Ovary (tissue), 3 donors: ENCODE measurements around the gene NPW.

Experiments
- POLR2A ChIP-seq: fragments of 450-650 bp; IDR thresholded peaks from one replicate; pipeline ENCODE4 v1.6.1; 2017; ENCODE audit warnings: antibody characterized with exemption, mild to moderate bottlenecking, moderate library complexity
- TF ChIP-seq, protein P1 (sequence below), 3 donors: fragments of 450-650 bp in 2 of 3; fragments of 200-600 bp in 1 of 3; IDR thresholded peaks; one replicate each; pipeline versions ENCODE4 v1.5.1 to v1.8.0; 2016 to 2022; ENCODE audit warnings: antibody characterized with exemption in 3 of 3, mild to moderate bottlenecking in 1 of 3
- donor health status: DM: no; HTN: no; CAD: no.

DNA sequence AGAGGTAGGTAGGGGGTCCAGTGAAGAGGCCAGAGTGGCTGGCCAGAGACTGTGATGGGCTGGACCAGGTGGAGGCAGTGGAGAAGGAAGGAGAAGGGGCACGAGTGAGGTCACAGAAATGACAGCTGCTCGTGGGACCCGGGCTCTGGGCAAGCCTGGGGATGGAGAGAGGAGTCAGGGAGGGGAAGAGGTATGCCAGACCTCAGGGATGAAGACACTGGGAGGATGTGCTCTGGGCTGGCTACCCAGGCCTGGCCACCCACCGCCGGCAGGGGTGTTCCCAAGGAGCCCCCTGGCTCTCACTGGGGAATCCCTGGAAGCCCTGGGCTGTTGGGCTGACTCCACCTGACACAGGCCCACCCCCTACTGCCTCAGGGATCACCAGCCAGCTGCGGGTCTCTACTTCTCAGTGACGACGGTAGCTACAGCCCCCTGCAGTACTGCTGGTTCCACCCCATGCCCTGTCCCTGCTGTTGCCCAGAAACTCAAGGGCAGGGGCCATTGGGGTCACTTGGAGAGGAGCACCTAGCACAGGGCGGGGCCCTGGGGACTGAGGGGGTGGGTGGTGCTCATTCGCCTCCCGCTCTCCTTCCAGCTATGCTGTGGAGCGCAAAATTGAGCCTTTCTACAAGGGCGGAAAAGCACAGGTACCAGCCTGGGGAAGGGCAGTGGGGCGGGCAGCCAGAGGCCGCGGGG, 46.0 kb upstream of the NPW start:
- TF ChIP-seq, protein P1, sequence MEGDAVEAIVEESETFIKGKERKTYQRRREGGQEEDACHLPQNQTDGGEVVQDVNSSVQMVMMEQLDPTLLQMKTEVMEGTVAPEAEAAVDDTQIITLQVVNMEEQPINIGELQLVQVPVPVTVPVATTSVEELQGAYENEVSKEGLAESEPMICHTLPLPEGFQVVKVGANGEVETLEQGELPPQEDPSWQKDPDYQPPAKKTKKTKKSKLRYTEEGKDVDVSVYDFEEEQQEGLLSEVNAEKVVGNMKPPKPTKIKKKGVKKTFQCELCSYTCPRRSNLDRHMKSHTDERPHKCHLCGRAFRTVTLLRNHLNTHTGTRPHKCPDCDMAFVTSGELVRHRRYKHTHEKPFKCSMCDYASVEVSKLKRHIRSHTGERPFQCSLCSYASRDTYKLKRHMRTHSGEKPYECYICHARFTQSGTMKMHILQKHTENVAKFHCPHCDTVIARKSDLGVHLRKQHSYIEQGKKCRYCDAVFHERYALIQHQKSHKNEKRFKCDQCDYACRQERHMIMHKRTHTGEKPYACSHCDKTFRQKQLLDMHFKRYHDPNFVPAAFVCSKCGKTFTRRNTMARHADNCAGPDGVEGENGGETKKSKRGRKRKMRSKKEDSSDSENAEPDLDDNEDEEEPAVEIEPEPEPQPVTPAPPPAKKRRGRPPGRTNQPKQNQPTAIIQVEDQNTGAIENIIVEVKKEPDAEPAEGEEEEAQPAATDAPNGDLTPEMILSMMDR (IDR thresholded peaks at IDR 0.05), result no peak
- TF ChIP-seq POLR2A, result no peak
